HG03521 (cell line): ENCODE data around the gene SAT1.

Experiments used
- ATAC-seq: cut with Tn5 transposase; IDR thresholded peaks from one replicate; pipeline ENCODE4 v1.9.1; 2021; ENCODE audit warnings: mild to moderate bottlenecking, moderate library complexity; ENCODE audit not compliant: unreplicated experiment

Gene SAT1

GRCh38 chrX:23804578-23804977 lies 21.6 kb downstream of the SAT1 start:
- no peak for ATAC-seq

- no peak for ATAC-seq
These were observed 22.4 kb downstream of the SAT1 start for GRCh38 chrX:23805389-23805788.

GRCh38 chrX:23810279-23810678 lies 27.3 kb downstream of the SAT1 start:
- ATAC-seq: no peak

- no peak for ATAC-seq
These were observed 28.2 kb downstream of the SAT1 start for GRCh38 chrX:23811108-23811651.

GRCh38 chrX:23811656-23812055 lies 28.7 kb downstream of the SAT1 start:
- ATAC-seq: no peak

GRCh38 chrX:23813808-23814207 lies 30.8 kb downstream of the SAT1 start:
- no peak for ATAC-seq

GRCh38 chrX:23815376-23815775 lies 32.4 kb downstream of the SAT1 start:
- ATAC-seq: no peak

- ATAC-seq: no peak
These were observed 33.2 kb downstream of the SAT1 start for GRCh38 chrX:23816179-23816578.

- ATAC-seq: no peak
These were observed 35.0 kb downstream of the SAT1 start for GRCh38 chrX:23817979-23818336.

- ATAC-seq: no peak
These were observed 36.6 kb downstream of the SAT1 start for GRCh38 chrX:23819385-23820234.

GRCh38 chrX:23820235-23820782 lies 37.3 kb downstream of the SAT1 start:
- no peak for ATAC-seq

- no peak for ATAC-seq
These were observed 38.9 kb downstream of the SAT1 start for GRCh38 chrX:23821847-23822246.

GRCh38 chrX:23822397-23822796 lies 39.4 kb downstream of the SAT1 start:
- ATAC-seq: no peak

- ATAC-seq: no peak
These were observed 39.9 kb downstream of the SAT1 start for GRCh38 chrX:23822841-23823240.

- no peak for ATAC-seq
These were observed 42.7 kb downstream of the SAT1 start for GRCh38 chrX:23825675-23826074.

- no peak for ATAC-seq
These were observed 43.2 kb downstream of the SAT1 start for GRCh38 chrX:23826216-23826615.

GRCh38 chrX:23826653-23827052 lies 43.7 kb downstream of the SAT1 start:
- no peak for ATAC-seq

GRCh38 chrX:23828881-23829280 lies 45.9 kb downstream of the SAT1 start:
- ATAC-seq: no peak

- ATAC-seq: no peak
These were observed 49.7 kb downstream of the SAT1 start for GRCh38 chrX:23832721-23833120.
